Measurements from ENCODE around the gene PITPNM3. TPM values are rescaled to one million over a fixed set of nuclear protein-coding genes. Genes with fewer than 3 reads are reported as not detected.

The PITPNM3 gene
- total RNA-seq, 1 experiment from 2014 or later = 4.2 TPM

DNA sequence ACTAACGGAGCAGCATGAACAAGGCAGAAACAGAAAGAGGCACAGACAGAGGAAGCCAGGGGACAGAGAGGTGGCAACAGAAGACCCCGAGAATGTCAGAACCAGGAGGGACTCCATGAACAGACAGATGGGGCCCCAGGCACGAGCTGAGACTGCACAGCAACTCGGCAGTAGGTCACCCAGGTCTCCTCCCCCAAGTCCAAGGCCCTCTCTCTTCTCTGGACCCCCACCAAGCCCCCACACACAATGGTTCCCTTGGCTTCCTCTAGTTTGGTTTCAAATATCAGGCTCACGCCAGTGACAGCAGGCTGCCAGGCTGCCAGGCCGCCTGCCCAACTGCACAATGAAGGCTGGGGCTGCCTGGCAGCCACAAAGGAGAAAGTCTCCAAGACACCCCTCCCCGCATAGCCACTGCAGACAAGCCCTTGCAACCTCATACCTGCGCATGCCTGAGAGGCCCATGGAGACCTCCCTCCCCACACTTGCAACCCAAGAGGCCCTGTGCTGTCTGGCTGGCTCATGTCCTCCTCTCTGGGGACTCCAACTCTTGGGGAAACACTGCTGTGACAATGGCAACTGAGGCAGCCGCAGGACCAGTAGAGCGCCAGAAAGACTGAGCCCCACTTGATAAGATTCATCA lies 57.3 kb downstream of the PITPNM3 start (continued):
- TF ChIP-seq, protein P1, sequence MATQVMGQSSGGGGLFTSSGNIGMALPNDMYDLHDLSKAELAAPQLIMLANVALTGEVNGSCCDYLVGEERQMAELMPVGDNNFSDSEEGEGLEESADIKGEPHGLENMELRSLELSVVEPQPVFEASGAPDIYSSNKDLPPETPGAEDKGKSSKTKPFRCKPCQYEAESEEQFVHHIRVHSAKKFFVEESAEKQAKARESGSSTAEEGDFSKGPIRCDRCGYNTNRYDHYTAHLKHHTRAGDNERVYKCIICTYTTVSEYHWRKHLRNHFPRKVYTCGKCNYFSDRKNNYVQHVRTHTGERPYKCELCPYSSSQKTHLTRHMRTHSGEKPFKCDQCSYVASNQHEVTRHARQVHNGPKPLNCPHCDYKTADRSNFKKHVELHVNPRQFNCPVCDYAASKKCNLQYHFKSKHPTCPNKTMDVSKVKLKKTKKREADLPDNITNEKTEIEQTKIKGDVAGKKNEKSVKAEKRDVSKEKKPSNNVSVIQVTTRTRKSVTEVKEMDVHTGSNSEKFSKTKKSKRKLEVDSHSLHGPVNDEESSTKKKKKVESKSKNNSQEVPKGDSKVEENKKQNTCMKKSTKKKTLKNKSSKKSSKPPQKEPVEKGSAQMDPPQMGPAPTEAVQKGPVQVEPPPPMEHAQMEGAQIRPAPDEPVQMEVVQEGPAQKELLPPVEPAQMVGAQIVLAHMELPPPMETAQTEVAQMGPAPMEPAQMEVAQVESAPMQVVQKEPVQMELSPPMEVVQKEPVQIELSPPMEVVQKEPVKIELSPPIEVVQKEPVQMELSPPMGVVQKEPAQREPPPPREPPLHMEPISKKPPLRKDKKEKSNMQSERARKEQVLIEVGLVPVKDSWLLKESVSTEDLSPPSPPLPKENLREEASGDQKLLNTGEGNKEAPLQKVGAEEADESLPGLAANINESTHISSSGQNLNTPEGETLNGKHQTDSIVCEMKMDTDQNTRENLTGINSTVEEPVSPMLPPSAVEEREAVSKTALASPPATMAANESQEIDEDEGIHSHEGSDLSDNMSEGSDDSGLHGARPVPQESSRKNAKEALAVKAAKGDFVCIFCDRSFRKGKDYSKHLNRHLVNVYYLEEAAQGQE (IDR thresholded peaks at IDR 0.05; ENCODE audit: low read depth) = no peak
- no peak for TF ChIP-seq TCF7L2 (IDR thresholded peaks at IDR 0.05; ENCODE audit: borderline replicate concordance, extremely low read depth, insufficient read depth, insufficient read length)
- TF ChIP-seq CBX3 (IDR thresholded peaks at IDR 0.05; ENCODE audit: low read depth) = no peak
- TF ChIP-seq EZH2 (IDR thresholded peaks at IDR 0.05) = no peak
- TF ChIP-seq ZNF274 (IDR thresholded peaks at IDR 0.05; ENCODE audit: low read depth, low read length) = no peak
- TF ChIP-seq ELF1 (IDR thresholded peaks at IDR 0.05; ENCODE audit: borderline replicate concordance, low read depth) = no peak
- no peak for TF ChIP-seq YY1 (IDR thresholded peaks at IDR 0.05; ENCODE audit: extremely low read depth, insufficient replicate concordance, low read depth, low read length)

DNA sequence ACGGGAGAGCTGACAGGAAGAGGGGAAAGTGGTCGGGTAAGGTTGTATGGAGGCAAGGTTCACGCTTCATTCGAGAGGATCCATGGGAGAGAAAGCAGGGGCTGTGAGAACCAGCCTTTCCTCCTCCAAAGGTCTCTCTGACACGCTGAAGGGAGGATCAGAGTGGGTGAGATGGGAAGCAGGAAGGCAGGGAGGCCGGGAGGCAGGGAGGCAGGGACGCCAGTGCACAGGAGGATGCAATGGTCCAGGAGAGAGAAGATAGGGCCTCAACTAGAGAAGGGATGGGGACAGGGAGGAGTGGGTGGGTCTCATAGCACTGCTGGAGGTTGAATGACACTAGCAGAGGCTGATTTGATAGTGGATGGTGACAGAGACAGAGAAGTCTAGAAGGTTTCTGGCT lies 58.0 kb downstream of the PITPNM3 start:
- H3K4me2 ChIP-seq (ENCODE audit: low read length) = no peak overlapping the region
- intact Hi-C loops (cut with micrococcal nuclease) = no loop called here
- no peaks in the 10 kb centered on the region for H3K79me2 ChIP-seq (ENCODE audit: insufficient read depth, low read length)
- no peak for DNase-seq (ENCODE audit: low read depth, low spot score)
- no peak overlapping the region for H3K27ac ChIP-seq (ENCODE audit: low read depth, low read length)
- BruUV-seq (replicated peaks) = no TSS peak
- no peaks in the 10 kb centered on the region for H3K27me3 ChIP-seq (ENCODE audit: insufficient read depth, low read length)
- H4K20me1 ChIP-seq (ENCODE audit: insufficient read depth) = no peaks in the 10 kb centered on the region
- H3K36me3 ChIP-seq (ENCODE audit: control insufficient read depth in 1 of 2, insufficient read depth in 2 of 2, low read length in 2 of 2) = no peaks in the 10 kb centered on the region
- H3K4me3 ChIP-seq (replicated peaks in 1 of 2; ENCODE audit: low read depth in 1 of 2, low read length in 2 of 2) = no peak overlapping the region
- ATAC-seq = no peak
- TF ChIP-seq FOSL1 (IDR thresholded peaks at IDR 0.05; ENCODE audit: low read depth) (no peak), SIN3A (IDR thresholded peaks at IDR 0.05; ENCODE audit: low read depth) (no peak), ZFX (IDR thresholded peaks at IDR 0.05) (no peak), CBX3 (IDR thresholded peaks at IDR 0.05; ENCODE audit: low read depth) (no peak), SRF (IDR thresholded peaks at IDR 0.05; ENCODE audit: low read depth) (no peak), TCF7L2 (IDR thresholded peaks at IDR 0.05; ENCODE audit: borderline replicate concordance, extremely low read depth, insufficient read depth, insufficient read length) (no peak), SP1 (IDR thresholded peaks at IDR 0.05; ENCODE audit: low read depth) (no peak), YY1 (IDR thresholded peaks at IDR 0.05; ENCODE audit: extremely low read depth, insufficient replicate concordance, low read depth, low read length) (no peak), EGR1 (IDR thresholded peaks at IDR 0.05; ENCODE audit: low read depth) (no peak)
- TF ChIP-seq, protein P1 (IDR thresholded peaks at IDR 0.05; ENCODE audit: low read depth) = no peak
- TF ChIP-seq, protein P2, sequence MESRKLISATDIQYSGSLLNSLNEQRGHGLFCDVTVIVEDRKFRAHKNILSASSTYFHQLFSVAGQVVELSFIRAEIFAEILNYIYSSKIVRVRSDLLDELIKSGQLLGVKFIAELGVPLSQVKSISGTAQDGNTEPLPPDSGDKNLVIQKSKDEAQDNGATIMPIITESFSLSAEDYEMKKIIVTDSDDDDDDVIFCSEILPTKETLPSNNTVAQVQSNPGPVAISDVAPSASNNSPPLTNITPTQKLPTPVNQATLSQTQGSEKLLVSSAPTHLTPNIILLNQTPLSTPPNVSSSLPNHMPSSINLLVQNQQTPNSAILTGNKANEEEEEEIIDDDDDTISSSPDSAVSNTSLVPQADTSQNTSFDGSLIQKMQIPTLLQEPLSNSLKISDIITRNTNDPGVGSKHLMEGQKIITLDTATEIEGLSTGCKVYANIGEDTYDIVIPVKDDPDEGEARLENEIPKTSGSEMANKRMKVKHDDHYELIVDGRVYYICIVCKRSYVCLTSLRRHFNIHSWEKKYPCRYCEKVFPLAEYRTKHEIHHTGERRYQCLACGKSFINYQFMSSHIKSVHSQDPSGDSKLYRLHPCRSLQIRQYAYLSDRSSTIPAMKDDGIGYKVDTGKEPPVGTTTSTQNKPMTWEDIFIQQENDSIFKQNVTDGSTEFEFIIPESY (IDR thresholded peaks at IDR 0.05; ENCODE audit: extremely low read depth, insufficient replicate concordance, low read length) = no peak
- TF ChIP-seq, protein P3, sequence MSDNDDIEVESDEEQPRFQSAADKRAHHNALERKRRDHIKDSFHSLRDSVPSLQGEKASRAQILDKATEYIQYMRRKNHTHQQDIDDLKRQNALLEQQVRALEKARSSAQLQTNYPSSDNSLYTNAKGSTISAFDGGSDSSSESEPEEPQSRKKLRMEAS (IDR thresholded peaks at IDR 0.05) = no peak
- H3K4me1 ChIP-seq (ENCODE audit: control insufficient read depth in 1 of 2, insufficient read depth in 2 of 2, low read length in 2 of 2) = no peaks in the 10 kb centered on the region
- no peak overlapping the region for H3K9ac ChIP-seq (ENCODE audit: low read length)
- no peaks in the 10 kb centered on the region for H3K9me3 ChIP-seq (ENCODE audit: control insufficient read depth in 1 of 2, insufficient read depth in 1 of 2, low read depth in 1 of 2, low read length in 2 of 2)
- CTCF ChIA-PET = no interaction called here
- H2AFZ ChIP-seq (ENCODE audit: low read depth, low read length, poor library complexity, severe bottlenecking) = no peak overlapping the region
- H3K9me2 ChIP-seq (ENCODE audit: insufficient read depth) = no peaks in the 10 kb centered on the region
- POLR2A ChIA-PET = no interaction called here
- RAD21 ChIA-PET (ENCODE audit: low non-redundant PET in 1 of 2, low total read pairs in 2 of 2, uncharacterized antibody in 2 of 2, unreplicated experiment in 2 of 2) = no interaction called here

All from HCT116 (cell line).